Ovary (tissue), 3 donors: ENCODE measurements around the gene METRNL.
"Not testable (repeated sequence)": the region's sequence is repeated elsewhere in the genome, so short reads cannot be mapped to it uniquely, and the experiment has no call there.

Experiments
- EP300 ChIP-seq: sonication (generic); formaldehyde crosslinking; IDR thresholded peaks from one replicate; pipeline ENCODE4 v1.6.1; 2017; ENCODE audit warnings: antibody characterized with exemption
- POLR2A ChIP-seq: fragments of 450-650 bp; IDR thresholded peaks from one replicate; pipeline ENCODE4 v1.6.1; 2017; ENCODE audit warnings: antibody characterized with exemption, mild to moderate bottlenecking, moderate library complexity
- TF ChIP-seq, protein P1 (sequence below), 3 donors: fragments of 450-650 bp in 2 of 3; fragments of 200-600 bp in 1 of 3; IDR thresholded peaks; one replicate each; pipeline versions ENCODE4 v1.5.1 to v1.8.0; 2016 to 2022; ENCODE audit warnings: antibody characterized with exemption in 3 of 3, mild to moderate bottlenecking in 1 of 3
- donor health status: DM: no; HTN: no; CAD: no.

DNA sequence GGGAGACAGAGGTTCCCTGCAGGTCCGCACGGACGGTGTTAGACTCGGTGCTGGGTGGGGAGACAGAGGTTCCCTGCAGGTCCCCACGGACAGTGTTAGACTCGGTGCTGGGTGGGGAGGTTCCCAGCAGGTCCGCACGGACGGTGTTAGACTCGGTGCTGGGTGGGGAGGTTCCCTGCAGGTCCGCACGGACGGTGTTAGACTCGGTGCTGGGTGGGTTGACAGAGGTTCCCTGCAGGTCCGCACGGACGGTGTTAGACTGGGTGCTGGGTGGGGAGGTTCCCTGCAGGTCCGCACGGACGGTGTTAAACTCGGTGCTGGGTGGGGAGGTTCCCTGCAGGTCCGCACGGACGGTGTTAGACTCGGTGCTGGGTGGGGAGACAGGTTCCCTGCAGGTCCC, 24.2 kb upstream of the METRNL start:
- TF ChIP-seq POLR2A, EP300: not testable (repeated sequence)
- TF ChIP-seq, protein P1, sequence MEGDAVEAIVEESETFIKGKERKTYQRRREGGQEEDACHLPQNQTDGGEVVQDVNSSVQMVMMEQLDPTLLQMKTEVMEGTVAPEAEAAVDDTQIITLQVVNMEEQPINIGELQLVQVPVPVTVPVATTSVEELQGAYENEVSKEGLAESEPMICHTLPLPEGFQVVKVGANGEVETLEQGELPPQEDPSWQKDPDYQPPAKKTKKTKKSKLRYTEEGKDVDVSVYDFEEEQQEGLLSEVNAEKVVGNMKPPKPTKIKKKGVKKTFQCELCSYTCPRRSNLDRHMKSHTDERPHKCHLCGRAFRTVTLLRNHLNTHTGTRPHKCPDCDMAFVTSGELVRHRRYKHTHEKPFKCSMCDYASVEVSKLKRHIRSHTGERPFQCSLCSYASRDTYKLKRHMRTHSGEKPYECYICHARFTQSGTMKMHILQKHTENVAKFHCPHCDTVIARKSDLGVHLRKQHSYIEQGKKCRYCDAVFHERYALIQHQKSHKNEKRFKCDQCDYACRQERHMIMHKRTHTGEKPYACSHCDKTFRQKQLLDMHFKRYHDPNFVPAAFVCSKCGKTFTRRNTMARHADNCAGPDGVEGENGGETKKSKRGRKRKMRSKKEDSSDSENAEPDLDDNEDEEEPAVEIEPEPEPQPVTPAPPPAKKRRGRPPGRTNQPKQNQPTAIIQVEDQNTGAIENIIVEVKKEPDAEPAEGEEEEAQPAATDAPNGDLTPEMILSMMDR (IDR thresholded peaks at IDR 0.05) = not testable (repeated sequence)
